PC-3 (cell line): Measurements from ENCODE around the gene CDC42SE2. TPM values are rescaled to one million over a fixed set of nuclear protein-coding genes. Genes with fewer than 3 reads are reported as not detected.

Experiments used
- ATAC-seq: fragments of 200-7000 bp; cut with Tn5 transposase; 2 replicates; pipeline ENCODE4 v1.9.1; 2020; ENCODE audit warnings: mild to moderate bottlenecking, moderate library complexity
- BruUV-seq: library from RNA; stranded (reverse); fragments of 400-500 nt; replicated peaks from 2 replicates; lab custom pipeline; 2021; lab: Mats Ljungman, UMichigan
- CTCF ChIA-PET: fragments of 300-600 bp; sonication (Branson Sonifier 250); formaldehyde crosslinking; loops from one replicate; lab custom pipeline; 2022; ENCODE audit warnings: antibody characterized with exemption; lab: Charles Lee
- POLR2A ChIA-PET: fragments of 300-600 bp; sonication (Branson Sonifier 250); formaldehyde crosslinking; loops from one replicate; lab custom pipeline; 2022; ENCODE audit warnings: antibody characterized with exemption; ENCODE audit not compliant: unreplicated experiment; lab: Charles Lee
- DNase-seq: peaks from one replicate; pipeline ENCODE4 v3.0.0-alpha.2; 2015
- H2AFZ ChIP-seq: fragments of 300-600 bp; sonication (generic); 2 replicates; pipeline ENCODE4 v1.6.0; 2016; ENCODE audit warnings: antibody characterized with exemption, low read length
- H3F3A ChIP-seq: fragments of 300-600 bp; sonication (generic); one replicate; pipeline ENCODE4 v1.6.0; 2017; ENCODE audit warnings: antibody characterized with exemption, low read length, control low read depth, mild to moderate bottlenecking; ENCODE audit not compliant: unreplicated experiment
- H3K27ac ChIP-seq: fragments of 300-600 bp; sonication (generic); 2 replicates; pipeline ENCODE4 v1.5.1; 2016; ENCODE audit warnings: mild to moderate bottlenecking, low read length
- H3K27me3 ChIP-seq: fragments of 300-600 bp; sonication (generic); 2 replicates; pipeline ENCODE4 v1.6.1; 2016; ENCODE audit warnings: low read length, mixed read lengths
- H3K36me3 ChIP-seq: fragments of 300-600 bp; sonication (generic); 2 replicates; pipeline ENCODE4 v1.6.1; 2016; ENCODE audit warnings: low read depth, mixed run types, low read length, mixed read lengths
- H3K4me1 ChIP-seq: fragments of 300-600 bp; sonication (generic); 2 replicates; pipeline ENCODE4 v1.5.1; 2016; ENCODE audit warnings: low read length; ENCODE audit not compliant: insufficient read depth
- H3K4me2 ChIP-seq: fragments of 300-600 bp; sonication (generic); 2 replicates; pipeline ENCODE4 v1.6.0; 2016; ENCODE audit warnings: low read length
- H3K4me3 ChIP-seq: fragments of 300-600 bp; sonication (generic); 2 replicates; pipeline ENCODE4 v1.5.1; 2016; ENCODE audit warnings: mild to moderate bottlenecking, low read length, mixed read lengths
- H3K79me2 ChIP-seq: fragments of 300-600 bp; sonication (generic); 2 replicates; pipeline ENCODE4 v1.6.1; 2017; ENCODE audit warnings: low read length, mixed read lengths
- H3K9ac ChIP-seq: fragments of 300-600 bp; sonication (generic); 2 replicates; pipeline ENCODE4 v1.6.0; 2016; ENCODE audit warnings: mild to moderate bottlenecking, low read length
- H3K9me2 ChIP-seq: fragments of 300-600 bp; sonication (generic); replicated peaks from 2 replicates; pipeline ENCODE4 v1.6.1; 2016; ENCODE audit warnings: mixed run types, low read length, mixed read lengths
- H3K9me3 ChIP-seq: fragments of 300-600 bp; sonication (generic); 2 replicates; pipeline ENCODE4 v1.6.1; 2016; ENCODE audit warnings: low read length, mixed read lengths
- H4K20me1 ChIP-seq: fragments of 300-600 bp; sonication (generic); 2 replicates; pipeline ENCODE4 v1.6.1; 2016; ENCODE audit warnings: low read length, mixed read lengths
- EZH2 ChIP-seq: fragments of 300-600 bp; sonication (generic); IDR thresholded peaks from one replicate; pipeline ENCODE4 v1.6.1; 2017; ENCODE audit warnings: antibody characterized with exemption, mild to moderate bottlenecking, low read length; ENCODE audit not compliant: unreplicated experiment
- EZH2phosphoT487 ChIP-seq: fragments of 300-600 bp; sonication (generic); IDR thresholded peaks from 2 replicates; pipeline ENCODE4 v1.6.1; 2018; ENCODE audit warnings: mild to moderate bottlenecking, antibody characterized with exemption, low read length, borderline replicate concordance
- intact Hi-C: fragments of 100-400 bp; cut with micrococcal nuclease; formaldehyde crosslinking; loops from 2 replicates; pipeline ENCODE4 v1.9.0; 2023
- total RNA-seq: library from RNA; depleted of rRNA; stranded (reverse); fragments of >200 nt; gene quantifications from 2 replicates; pipeline ENCODE4 v1.2.3, GENCODE V29; 2014
- TF ChIP-seq, protein P1 (sequence below): fragments of 300-600 bp; sonication (generic); conservative IDR thresholded peaks from 2 replicates; pipeline ENCODE4 v1.5.1; 2017; ENCODE audit warnings: antibody characterized with exemption, low read depth, mild to moderate bottlenecking, low read length

Gene CDC42SE2
- total RNA-seq, 1 experiment from 2014 or later, result 13.3 TPM

DNA sequence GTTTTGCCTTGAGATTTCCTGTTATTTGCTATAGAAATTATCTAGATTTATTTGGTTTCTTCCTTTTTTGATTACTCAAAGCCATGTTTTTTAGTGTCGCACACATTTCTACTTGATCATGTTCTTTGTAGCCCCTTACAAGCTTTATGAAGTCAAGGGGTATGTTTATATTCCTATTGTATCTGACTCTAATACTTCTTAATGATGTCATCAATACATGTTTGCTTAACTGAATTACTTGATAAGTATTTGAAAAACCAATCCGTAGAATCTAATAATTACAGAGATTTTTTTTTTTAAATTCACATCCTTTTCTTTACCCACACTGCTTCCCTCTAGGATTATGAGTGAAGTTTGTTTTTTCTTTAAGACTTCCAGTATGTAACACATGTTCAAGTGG, 53.0 kb downstream of the CDC42SE2 start:
- Histone ChIP-seq H2AFZ (no peak overlapping the region), H3K79me2 (peaks cover 35% of the 10 kb centered on the region), H3K9me3 (no peaks in the 10 kb centered on the region), H3K36me3 (peaks cover 7% of the 10 kb centered on the region), H3K9ac (no peak overlapping the region), H3K4me2 (no peak overlapping the region), H3K4me3 (no peak overlapping the region), H4K20me1 (no peaks in the 10 kb centered on the region), H3K4me1 (no peaks in the 10 kb centered on the region), H3F3A (no peaks in the 10 kb centered on the region), H3K27me3 (no peaks in the 10 kb centered on the region), H3K9me2 (no peaks in the 10 kb centered on the region), H3K27ac (no peak overlapping the region)
- TF ChIP-seq, protein P1, sequence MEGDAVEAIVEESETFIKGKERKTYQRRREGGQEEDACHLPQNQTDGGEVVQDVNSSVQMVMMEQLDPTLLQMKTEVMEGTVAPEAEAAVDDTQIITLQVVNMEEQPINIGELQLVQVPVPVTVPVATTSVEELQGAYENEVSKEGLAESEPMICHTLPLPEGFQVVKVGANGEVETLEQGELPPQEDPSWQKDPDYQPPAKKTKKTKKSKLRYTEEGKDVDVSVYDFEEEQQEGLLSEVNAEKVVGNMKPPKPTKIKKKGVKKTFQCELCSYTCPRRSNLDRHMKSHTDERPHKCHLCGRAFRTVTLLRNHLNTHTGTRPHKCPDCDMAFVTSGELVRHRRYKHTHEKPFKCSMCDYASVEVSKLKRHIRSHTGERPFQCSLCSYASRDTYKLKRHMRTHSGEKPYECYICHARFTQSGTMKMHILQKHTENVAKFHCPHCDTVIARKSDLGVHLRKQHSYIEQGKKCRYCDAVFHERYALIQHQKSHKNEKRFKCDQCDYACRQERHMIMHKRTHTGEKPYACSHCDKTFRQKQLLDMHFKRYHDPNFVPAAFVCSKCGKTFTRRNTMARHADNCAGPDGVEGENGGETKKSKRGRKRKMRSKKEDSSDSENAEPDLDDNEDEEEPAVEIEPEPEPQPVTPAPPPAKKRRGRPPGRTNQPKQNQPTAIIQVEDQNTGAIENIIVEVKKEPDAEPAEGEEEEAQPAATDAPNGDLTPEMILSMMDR, result no peak
- no peak for TF ChIP-seq EZH2phosphoT487
- TF ChIP-seq EZH2, result no peak
- no peak for ATAC-seq
- POLR2A ChIA-PET, result no interaction called here
- CTCF ChIA-PET, result no interaction called here
- intact Hi-C loops, result no loop called here
- no peak for DNase-seq
- BruUV-seq, result no TSS peak

- ATAC-seq (no peak), DNase-seq (no peak)
- ChIA-PET CTCF (no interaction called here), POLR2A (no interaction called here)
- Histone ChIP-seq H3K9ac (no peak overlapping the region), H3K79me2 (peaks cover 36% of the 10 kb centered on the region), H3K27me3 (no peaks in the 10 kb centered on the region), H2AFZ (no peak overlapping the region), H3K4me2 (no peak overlapping the region), H3K36me3 (peaks cover 7% of the 10 kb centered on the region), H3K27ac (no peak overlapping the region), H3F3A (no peaks in the 10 kb centered on the region), H3K4me3 (no peak overlapping the region), H3K9me2 (no peaks in the 10 kb centered on the region), H3K4me1 (no peaks in the 10 kb centered on the region), H4K20me1 (no peaks in the 10 kb centered on the region), H3K9me3 (no peaks in the 10 kb centered on the region)
- no TSS peak for BruUV-seq
- intact Hi-C loops, result no loop called here
- TF ChIP-seq EZH2, result no peak
- TF ChIP-seq EZH2phosphoT487, result no peak
- TF ChIP-seq, protein P1, result no peak
These were observed 54.6 kb downstream of the CDC42SE2 start for GRCh38 chr5:131318455-131318854.

GRCh38 chr5:131321066-131321465, 57.2 kb downstream of the CDC42SE2 start:
- Histone ChIP-seq H3K36me3 (peaks cover 7% of the 10 kb centered on the region), H3K4me3 (no peak overlapping the region), H3K9ac (no peak overlapping the region), H3K79me2 (peaks cover 33% of the 10 kb centered on the region), H3K27ac (no peak overlapping the region), H4K20me1 (no peaks in the 10 kb centered on the region), H3K4me1 (no peaks in the 10 kb centered on the region), H3K4me2 (no peak overlapping the region), H3F3A (no peaks in the 10 kb centered on the region), H3K9me2 (no peaks in the 10 kb centered on the region), H2AFZ (no peak overlapping the region), H3K27me3 (no peaks in the 10 kb centered on the region), H3K9me3 (no peaks in the 10 kb centered on the region)
- CTCF ChIA-PET, result no interaction called here
- ATAC-seq (no peak), DNase-seq (no peak)
- BruUV-seq, result no TSS peak
- POLR2A ChIA-PET, result no interaction called here
- intact Hi-C loops, result no loop called here
- TF ChIP-seq EZH2phosphoT487, result no peak
- TF ChIP-seq EZH2, result no peak
- TF ChIP-seq, protein P1, result no peak
